Measurements from ENCODE around the gene CEMIP. TPM values are rescaled to one million over a fixed set of nuclear protein-coding genes. Genes with fewer than 3 reads are reported as not detected.

Gene CEMIP
- total RNA-seq, 1 experiment from 2014 or later: 3.5 TPM

- H3K79me2 ChIP-seq (ENCODE audit: insufficient read depth, low read length): no peaks in the 10 kb centered on the region
- H3K27ac ChIP-seq (ENCODE audit: low read depth, low read length): peak overlapping the region; percentile 65
- DNase-seq (ENCODE audit: low read depth, low spot score): no peak
- no peak overlapping the region for H3K9ac ChIP-seq (ENCODE audit: low read length)
- intact Hi-C loops (cut with micrococcal nuclease): no loop called here
- POLR2A ChIA-PET: no interaction called here
- CTCF ChIA-PET: no interaction called here
- TF ChIP-seq CTCF (IDR thresholded peaks at IDR 0.05 in 2 of 3, conservative IDR thresholded peaks at IDR 0.05 in 1 of 3; ENCODE audit: borderline replicate concordance in 1 of 3, insufficient read depth in 1 of 3, low read depth in 2 of 3, low read length in 2 of 3) (no peak), EGR1 (IDR thresholded peaks at IDR 0.05; ENCODE audit: low read depth) (no peak), SRF (IDR thresholded peaks at IDR 0.05; ENCODE audit: low read depth) (no peak), ZFX (IDR thresholded peaks at IDR 0.05) (no peak), YY1 (IDR thresholded peaks at IDR 0.05; ENCODE audit: extremely low read depth, insufficient replicate concordance, low read depth, low read length) (no peak), JUND (IDR thresholded peaks at IDR 0.05) (peak; percentile 5; the same call in 1 of the 2 replicates), SP1 (IDR thresholded peaks at IDR 0.05; ENCODE audit: low read depth) (peak; percentile 13; the same call in 1 of the 2 replicates)
- BruUV-seq (replicated peaks): no TSS peak
- H3K4me1 ChIP-seq (ENCODE audit: control insufficient read depth in 1 of 2, insufficient read depth in 2 of 2, low read length in 2 of 2): peaks cover 72 to 76% of the 10 kb centered on the region in 2 experiments
- no peak overlapping the region for H3K4me3 ChIP-seq (replicated peaks in 1 of 2; ENCODE audit: low read depth in 1 of 2, low read length in 2 of 2)
- H3K4me2 ChIP-seq (ENCODE audit: low read length): peak overlapping the region; percentile 56
- ATAC-seq: no peak
- H3K9me2 ChIP-seq (ENCODE audit: insufficient read depth): no peaks in the 10 kb centered on the region
- RAD21 ChIA-PET (ENCODE audit: low non-redundant PET in 1 of 2, low total read pairs in 2 of 2, uncharacterized antibody in 2 of 2, unreplicated experiment in 2 of 2): no interaction called here
- H3K9me3 ChIP-seq (ENCODE audit: control insufficient read depth in 1 of 2, insufficient read depth in 1 of 2, low read depth in 1 of 2, low read length in 2 of 2): no peaks in the 10 kb centered on the region
- H2AFZ ChIP-seq (ENCODE audit: low read depth, low read length, poor library complexity, severe bottlenecking): no peak overlapping the region
- no peaks in the 10 kb centered on the region for H4K20me1 ChIP-seq (ENCODE audit: insufficient read depth)
- H3K36me3 ChIP-seq (ENCODE audit: control insufficient read depth in 1 of 2, insufficient read depth in 2 of 2, low read length in 2 of 2): no peaks in the 10 kb centered on the region
- no peaks in the 10 kb centered on the region for H3K27me3 ChIP-seq (ENCODE audit: insufficient read depth, low read length)
These were observed 73.5 kb downstream of the CEMIP start for GRCh38 chr15:80852676-80853075.

- Histone ChIP-seq H3K36me3 (ENCODE audit: control insufficient read depth in 1 of 2, insufficient read depth in 2 of 2, low read length in 2 of 2) (no peaks in the 10 kb centered on the region), H3K27me3 (ENCODE audit: insufficient read depth, low read length) (no peaks in the 10 kb centered on the region), H3K9me2 (ENCODE audit: insufficient read depth) (no peaks in the 10 kb centered on the region), H3K4me3 (replicated peaks in 1 of 2; ENCODE audit: low read depth in 1 of 2, low read length in 2 of 2) (no peak overlapping the region), H3K4me1 (ENCODE audit: control insufficient read depth in 1 of 2, insufficient read depth in 2 of 2, low read length in 2 of 2) (peaks cover 71 to 77% of the 10 kb centered on the region in 2 experiments), H3K4me2 (ENCODE audit: low read length) (no peak overlapping the region), H2AFZ (ENCODE audit: low read depth, low read length, poor library complexity, severe bottlenecking) (no peak overlapping the region), H3K9me3 (ENCODE audit: control insufficient read depth in 1 of 2, insufficient read depth in 1 of 2, low read depth in 1 of 2, low read length in 2 of 2) (no peaks in the 10 kb centered on the region), H3K9ac (ENCODE audit: low read length) (no peak overlapping the region), H3K27ac (ENCODE audit: low read depth, low read length) (no peak overlapping the region), H4K20me1 (ENCODE audit: insufficient read depth) (no peaks in the 10 kb centered on the region), H3K79me2 (ENCODE audit: insufficient read depth, low read length) (no peaks in the 10 kb centered on the region)
- ChIA-PET POLR2A (no interaction called here), RAD21 (ENCODE audit: low non-redundant PET in 1 of 2, low total read pairs in 2 of 2, uncharacterized antibody in 2 of 2, unreplicated experiment in 2 of 2) (no interaction called here), CTCF (no interaction called here)
- no peak for ATAC-seq
- intact Hi-C loops (cut with micrococcal nuclease): no loop called here
- DNase-seq (ENCODE audit: low read depth, low spot score): no peak
- BruUV-seq (replicated peaks): no TSS peak
- TF ChIP-seq TCF7L2 (IDR thresholded peaks at IDR 0.05; ENCODE audit: borderline replicate concordance, extremely low read depth, insufficient read depth, insufficient read length): no peak
- no peak for TF ChIP-seq ZFX (IDR thresholded peaks at IDR 0.05)
- TF ChIP-seq ZBTB33 (IDR thresholded peaks at IDR 0.05; ENCODE audit: extremely low read depth, insufficient replicate concordance, low read length): no peak
- no peak for TF ChIP-seq EZH2 (IDR thresholded peaks at IDR 0.05)
- no peak for TF ChIP-seq JUND (IDR thresholded peaks at IDR 0.05)
- no peak for TF ChIP-seq RAD21 (IDR thresholded peaks at IDR 0.05; ENCODE audit: low read depth)
- TF ChIP-seq EZH2phosphoT487 (IDR thresholded peaks at IDR 0.05; ENCODE audit: borderline replicate concordance): no peak
- TF ChIP-seq SIN3A (IDR thresholded peaks at IDR 0.05; ENCODE audit: low read depth): no peak
- TF ChIP-seq FOSL1 (IDR thresholded peaks at IDR 0.05; ENCODE audit: low read depth): no peak
- no peak for TF ChIP-seq ELF1 (IDR thresholded peaks at IDR 0.05; ENCODE audit: borderline replicate concordance, low read depth)
- TF ChIP-seq SRF (IDR thresholded peaks at IDR 0.05; ENCODE audit: low read depth): no peak
- no peak for TF ChIP-seq ATF3 (IDR thresholded peaks at IDR 0.05)
- no peak for TF ChIP-seq CBX3 (IDR thresholded peaks at IDR 0.05; ENCODE audit: low read depth)
These were observed 74.9 kb downstream of the CEMIP start for GRCh38 chr15:80854104-80854503.

Data from HCT116 (cell line).